ENCODE measurements around the gene SPO11. TPM values are rescaled to one million over a fixed set of nuclear protein-coding genes. Genes with fewer than 3 reads are reported as not detected.
A peak's percentile ranks its signal among the peaks of the same experiment; 100 is the strongest.

The SPO11 gene
- polyA plus RNA-seq, 1 donor (not counting 4 experiments of a cell fraction or from before 2014, with no cell fraction given): not detected

- DNase-seq (ENCODE audit: low read depth, low spot score): no peak
These were observed 38.6 kb upstream of the SPO11 start for GRCh38 chr20:57291003-57291402.

GRCh38 chr20:57291694-57292093 is 37.9 kb upstream of the SPO11 start:
- FAIRE-seq: no peak
- no peaks in the 10 kb centered on the region for H3K79me2 ChIP-seq (ENCODE audit: control insufficient read depth, insufficient read depth, low read length)
- H3K9me1 ChIP-seq (ENCODE audit: control insufficient read depth, extremely low read depth, insufficient read depth, low read length): no peaks in the 10 kb centered on the region
- H3K4me2 ChIP-seq (ENCODE audit: control insufficient read depth, extremely low read depth, insufficient read depth, low read depth, low read length): no peak overlapping the region
- no peaks in the 10 kb centered on the region for H3K4me1 ChIP-seq (ENCODE audit: control insufficient read depth, extremely low read depth, insufficient read depth, low read length)
- H3K27ac ChIP-seq (ENCODE audit: control insufficient read depth, insufficient read depth, low read length): no peak overlapping the region
- TF ChIP-seq CTCF (optimal IDR thresholded peaks at IDR 0.05 in 1 of 3, IDR thresholded peaks at IDR 0.05 in 1 of 3, conservative IDR thresholded peaks at IDR 0.05 in 1 of 3; ENCODE audit: extremely low read depth in 1 of 3, insufficient read depth in 2 of 3, low read length in 3 of 3): no peak
- no peak for TF ChIP-seq EZH2 (IDR thresholded peaks at IDR 0.05; ENCODE audit: low read length)
- no peak for DNase-seq (ENCODE audit: low read depth, low spot score)
- peaks cover 62% of the 10 kb centered on the region for H3K27me3 ChIP-seq (ENCODE audit: control insufficient read depth, extremely low read depth, insufficient read depth, low read length)
- H4K20me1 ChIP-seq (ENCODE audit: control insufficient read depth, extremely low read depth, insufficient read depth, low read length): no peaks in the 10 kb centered on the region
- H3K4me3 ChIP-seq (ENCODE audit: control insufficient read depth in 2 of 3, extremely low read depth in 1 of 3, insufficient read depth in 2 of 3, low read depth in 1 of 3, low read length in 3 of 3): no peak overlapping the region
- H3K9me3 ChIP-seq (ENCODE audit: control insufficient read depth, low read depth, low read length): no peaks in the 10 kb centered on the region
- no peak overlapping the region for H3K9ac ChIP-seq (ENCODE audit: control insufficient read depth, extremely low read depth, insufficient read depth, low read length)
- no peaks in the 10 kb centered on the region for H3K36me3 ChIP-seq (ENCODE audit: control insufficient read depth in 2 of 2, extremely low read depth in 1 of 2, insufficient read depth in 2 of 2, low read length in 2 of 2)
- no peak overlapping the region for H2AFZ ChIP-seq (ENCODE audit: control insufficient read depth, low read length)
- dilution Hi-C loops (cut with MboI; ENCODE audit: extremely low pct_ligation_motif_present, low sequenced_read_pairs): no loop called here

More at GRCh38 chr20:57291003-57291402, 38.6 kb upstream of the SPO11 start:
- peaks cover 69% of the 10 kb centered on the region for H3K27me3 ChIP-seq (ENCODE audit: control insufficient read depth, extremely low read depth, insufficient read depth, low read length)
- no peak overlapping the region for H3K4me3 ChIP-seq (ENCODE audit: control insufficient read depth in 2 of 3, extremely low read depth in 1 of 3, insufficient read depth in 2 of 3, low read depth in 1 of 3, low read length in 3 of 3)
- no peak overlapping the region for H3K9ac ChIP-seq (ENCODE audit: control insufficient read depth, extremely low read depth, insufficient read depth, low read length)
- no peaks in the 10 kb centered on the region for H3K36me3 ChIP-seq (ENCODE audit: control insufficient read depth in 2 of 2, extremely low read depth in 1 of 2, insufficient read depth in 2 of 2, low read length in 2 of 2)
- H3K79me2 ChIP-seq (ENCODE audit: control insufficient read depth, insufficient read depth, low read length): no peaks in the 10 kb centered on the region
- no peak overlapping the region for H3K4me2 ChIP-seq (ENCODE audit: control insufficient read depth, extremely low read depth, insufficient read depth, low read depth, low read length)
- TF ChIP-seq CTCF (optimal IDR thresholded peaks at IDR 0.05 in 1 of 3, IDR thresholded peaks at IDR 0.05 in 1 of 3, conservative IDR thresholded peaks at IDR 0.05 in 1 of 3; ENCODE audit: extremely low read depth in 1 of 3, insufficient read depth in 2 of 3, low read length in 3 of 3) (peak; percentile 30 to 51 (median 50)), EZH2 (IDR thresholded peaks at IDR 0.05; ENCODE audit: low read length) (no peak)
- no peaks in the 10 kb centered on the region for H3K9me1 ChIP-seq (ENCODE audit: control insufficient read depth, extremely low read depth, insufficient read depth, low read length)
- H3K4me1 ChIP-seq (ENCODE audit: control insufficient read depth, extremely low read depth, insufficient read depth, low read length): no peaks in the 10 kb centered on the region
- H3K27ac ChIP-seq (ENCODE audit: control insufficient read depth, insufficient read depth, low read length): no peak overlapping the region
- dilution Hi-C loops (cut with MboI; ENCODE audit: extremely low pct_ligation_motif_present, low sequenced_read_pairs): no loop called here
- H3K9me3 ChIP-seq (ENCODE audit: control insufficient read depth, low read depth, low read length): no peaks in the 10 kb centered on the region
- FAIRE-seq: no peak
- no peaks in the 10 kb centered on the region for H4K20me1 ChIP-seq (ENCODE audit: control insufficient read depth, extremely low read depth, insufficient read depth, low read length)
- H2AFZ ChIP-seq (ENCODE audit: control insufficient read depth, low read length): no peak overlapping the region
